Endothelial cell (in vitro differentiated cells): ENCODE measurements around the gene PHPT1. TPM values are rescaled to one million over a fixed set of nuclear protein-coding genes. Genes with fewer than 3 reads are reported as not detected.
"Not testable (repeated sequence)": the region's sequence is repeated elsewhere in the genome, so short reads cannot be mapped to it uniquely, and the experiment has no call there.

Source experiments
- DNase-seq: peaks from one replicate; pipeline ENCODE4 v3.0.0; 2021; ENCODE audit warnings: low spot score
- H3K27ac Mint-ChIP-seq: one replicate; pipeline ENCODE4 v1.8.0; 2021; ENCODE audit warnings: mixed read lengths, inconsistent platforms; ENCODE audit not compliant: unreplicated experiment
- H3K27me3 Mint-ChIP-seq: one replicate; pipeline ENCODE4 v1.8.0; 2021; ENCODE audit warnings: mild to moderate bottlenecking, moderate library complexity, mixed read lengths, inconsistent platforms; ENCODE audit not compliant: unreplicated experiment
- H3K36me3 Mint-ChIP-seq: one replicate; pipeline ENCODE4 v1.8.0; 2021; ENCODE audit warnings: mild to moderate bottlenecking, low read depth, mixed read lengths, inconsistent platforms; ENCODE audit not compliant: unreplicated experiment
- H3K4me1 Mint-ChIP-seq: one replicate; pipeline ENCODE4 v1.8.0; 2021; ENCODE audit warnings: mild to moderate bottlenecking, mixed read lengths, inconsistent platforms; ENCODE audit not compliant: unreplicated experiment
- H3K4me3 Mint-ChIP-seq: one replicate; pipeline ENCODE4 v1.8.0; 2021; ENCODE audit warnings: mild to moderate bottlenecking, mixed read lengths, inconsistent platforms; ENCODE audit not compliant: unreplicated experiment
- H3K9me3 Mint-ChIP-seq: one replicate; pipeline ENCODE4 v1.8.0; 2021; ENCODE audit warnings: mixed read lengths, inconsistent platforms; ENCODE audit not compliant: unreplicated experiment
- total RNA-seq: library from RNA; stranded (reverse); fragmentation: NEBNext Ultra II Directional; extraction: Animal tissue kit (Norgen Biotek cat#: 25700); gene quantifications from one replicate; pipeline ENCODE4 v1.2.1, GENCODE V29; 2021; ENCODE audit not compliant: unreplicated experiment
- TF ChIP-seq, protein P1 (sequence below): fragments of 200-600 bp; sonication (generic); IDR thresholded peaks from one replicate; pipeline ENCODE4 v1.5.0; 2021; ENCODE audit warnings: antibody characterized with exemption; ENCODE audit not compliant: unreplicated experiment

PHPT1 gene
- total RNA-seq, 1 donor from 2014 or later = 134 TPM

DNA sequence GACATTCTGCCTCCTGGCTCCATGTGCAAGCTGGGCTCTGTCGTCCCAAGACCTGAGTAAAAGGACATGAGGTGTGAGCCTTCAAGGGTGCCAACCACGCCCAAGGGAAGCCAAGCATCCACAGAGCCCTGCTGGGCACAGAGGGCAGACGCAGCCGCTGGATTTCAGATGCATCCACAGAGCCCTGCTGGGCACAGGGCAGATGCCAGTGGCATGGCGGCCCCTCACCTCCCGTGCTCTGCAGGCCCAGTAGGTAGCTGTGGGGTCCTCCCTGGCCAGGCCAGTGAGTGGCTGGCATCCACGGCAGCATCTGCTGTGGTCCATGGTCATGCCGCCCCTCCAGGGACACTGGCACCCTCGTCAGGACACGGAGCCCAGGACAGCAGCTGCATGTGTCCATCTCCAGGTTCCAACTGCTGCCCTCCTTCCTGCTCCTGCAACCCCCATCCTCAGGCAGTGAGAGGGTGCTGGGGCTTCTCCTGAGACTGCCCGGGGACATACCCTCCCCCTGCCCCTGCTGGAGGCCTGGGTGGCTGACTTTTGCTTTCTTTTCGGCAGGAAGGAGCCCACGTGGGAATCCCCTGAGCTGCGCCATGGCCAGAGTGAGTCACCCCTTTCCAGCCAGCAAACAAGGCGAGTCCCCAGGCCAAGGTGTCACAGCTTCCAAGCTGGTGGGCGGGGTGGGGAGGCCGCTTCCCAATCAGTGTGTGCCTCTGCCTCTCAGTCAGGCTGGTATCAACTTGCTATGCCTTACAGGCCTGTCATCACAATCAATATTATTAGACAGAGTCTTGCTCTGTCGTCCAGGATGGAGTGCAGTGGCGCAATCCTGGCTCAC lies 33.1 kb downstream of the PHPT1 start:
- TF ChIP-seq, protein P1, sequence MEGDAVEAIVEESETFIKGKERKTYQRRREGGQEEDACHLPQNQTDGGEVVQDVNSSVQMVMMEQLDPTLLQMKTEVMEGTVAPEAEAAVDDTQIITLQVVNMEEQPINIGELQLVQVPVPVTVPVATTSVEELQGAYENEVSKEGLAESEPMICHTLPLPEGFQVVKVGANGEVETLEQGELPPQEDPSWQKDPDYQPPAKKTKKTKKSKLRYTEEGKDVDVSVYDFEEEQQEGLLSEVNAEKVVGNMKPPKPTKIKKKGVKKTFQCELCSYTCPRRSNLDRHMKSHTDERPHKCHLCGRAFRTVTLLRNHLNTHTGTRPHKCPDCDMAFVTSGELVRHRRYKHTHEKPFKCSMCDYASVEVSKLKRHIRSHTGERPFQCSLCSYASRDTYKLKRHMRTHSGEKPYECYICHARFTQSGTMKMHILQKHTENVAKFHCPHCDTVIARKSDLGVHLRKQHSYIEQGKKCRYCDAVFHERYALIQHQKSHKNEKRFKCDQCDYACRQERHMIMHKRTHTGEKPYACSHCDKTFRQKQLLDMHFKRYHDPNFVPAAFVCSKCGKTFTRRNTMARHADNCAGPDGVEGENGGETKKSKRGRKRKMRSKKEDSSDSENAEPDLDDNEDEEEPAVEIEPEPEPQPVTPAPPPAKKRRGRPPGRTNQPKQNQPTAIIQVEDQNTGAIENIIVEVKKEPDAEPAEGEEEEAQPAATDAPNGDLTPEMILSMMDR = no peak
- Mint-ChIP-seq H3K36me3 (no peaks in the 10 kb centered on the region), H3K9me3 (no peaks in the 10 kb centered on the region), H3K27ac (no peak overlapping the region), H3K27me3 (peaks cover 6% of the 10 kb centered on the region), H3K4me3 (no peak overlapping the region), H3K4me1 (peaks cover 2% of the 10 kb centered on the region)
- DNase-seq = no peak

DNA sequence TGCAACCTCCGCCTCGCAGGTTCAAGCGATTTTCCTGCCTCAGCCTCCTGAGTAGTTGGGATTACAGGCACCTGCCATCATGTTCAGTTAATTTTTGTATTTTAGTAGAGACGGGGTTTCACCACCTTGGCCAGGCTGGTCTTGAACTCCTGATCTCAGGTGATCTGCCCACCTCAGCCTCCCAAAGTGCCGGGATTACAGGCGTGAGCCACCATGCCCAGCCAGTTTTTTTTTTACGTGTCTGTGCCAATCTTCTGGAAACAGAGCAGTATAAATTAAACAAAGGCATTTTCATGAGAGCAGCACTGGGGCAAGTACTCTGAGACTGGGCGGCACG lies 33.7 kb downstream of the PHPT1 start:
- not testable (repeated sequence) for H3K27me3 Mint-ChIP-seq, DNase-seq, H3K9me3 Mint-ChIP-seq, H3K4me3 Mint-ChIP-seq, H3K4me1 Mint-ChIP-seq, H3K27ac Mint-ChIP-seq, H3K36me3 Mint-ChIP-seq

GRCh38 chr9:136883670-136884069 lies 34.5 kb downstream of the PHPT1 start:
- not testable (repeated sequence) for DNase-seq, H3K4me1 Mint-ChIP-seq, H3K27ac Mint-ChIP-seq, H3K27me3 Mint-ChIP-seq, H3K4me3 Mint-ChIP-seq, H3K9me3 Mint-ChIP-seq, H3K36me3 Mint-ChIP-seq

- no peak within 1 kb of the TSS for H3K27ac Mint-ChIP-seq
- peak; percentile 97 for DNase-seq
- H3K4me3 Mint-ChIP-seq = peak within 1 kb of the TSS; percentile 90
- H3K36me3 Mint-ChIP-seq = peaks cover 3% of the 10 kb centered on the region
- H3K4me1 Mint-ChIP-seq = peaks cover 6% of the 10 kb centered on the region
- peaks cover 8% of the 10 kb centered on the region for H3K27me3 Mint-ChIP-seq
- H3K9me3 Mint-ChIP-seq = no peaks in the 10 kb centered on the region
- TF ChIP-seq, protein P1 = no peak
Measured at GRCh38 chr9:136885950-136886578, 36.9 kb downstream of the PHPT1 start, which contains the start of gene TRAF2. TRAF2 (plus strand) TSS chr9:136886516; CDS start chr9:136898741, 12,225 bp downstream.

- peak overlapping the region; percentile 90 for H3K4me3 Mint-ChIP-seq
- DNase-seq = peak; percentile 59
- H3K4me1 Mint-ChIP-seq = peaks cover 6% of the 10 kb centered on the region
- peaks cover 8% of the 10 kb centered on the region for H3K27me3 Mint-ChIP-seq
- peaks cover 3% of the 10 kb centered on the region for H3K36me3 Mint-ChIP-seq
- TF ChIP-seq, protein P1 = no peak
- H3K9me3 Mint-ChIP-seq = no peaks in the 10 kb centered on the region
- no peak overlapping the region for H3K27ac Mint-ChIP-seq
Measured at GRCh38 chr9:136886610-136887597, 37.7 kb downstream of the PHPT1 start.
